SHP77 (cell line): ENCODE data around the gene MTERF1.
"Not testable (repeated sequence)": the region's sequence is repeated elsewhere in the genome, so short reads cannot be mapped to it uniquely, and the experiment has no call there.

Experiments
- DNase-seq, 2 experiments: peaks; one replicate each; lab custom pipeline; 2025; lab: John Stamatoyannopoulos, UW

The MTERF1 gene

GRCh38 chr7:91883676-91884362 is 3.3 kb upstream of the MTERF1 start:
- no peak for DNase-seq

- no peak for DNase-seq
Measured at GRCh38 chr7:91880016-91880412, 488 bp downstream of the MTERF1 start.

GRCh38 chr7:91876391-91877133 is 3.9 kb downstream of the MTERF1 start:
- DNase-seq: no peak

GRCh38 chr7:91875851-91876250 is 4.7 kb downstream of the MTERF1 start:
- DNase-seq: no peak

- no peak for DNase-seq
Measured at GRCh38 chr7:91872928-91873327, 7.6 kb downstream of the MTERF1 start.

GRCh38 chr7:91872069-91872468 is 8.4 kb downstream of the MTERF1 start:
- DNase-seq: no peak

GRCh38 chr7:91869661-91870060 is 10.8 kb downstream of the MTERF1 start:
- no peak for DNase-seq

GRCh38 chr7:91866599-91867148 is 13.8 kb downstream of the MTERF1 start:
- no peak for DNase-seq

- no peak for DNase-seq
Measured at GRCh38 chr7:91865511-91865910, 15.0 kb downstream of the MTERF1 start.

- DNase-seq: not testable (repeated sequence)
Measured at GRCh38 chr7:91864604-91865003, 15.9 kb downstream of the MTERF1 start.

- no peak for DNase-seq
Measured at GRCh38 chr7:91864070-91864469, 16.4 kb downstream of the MTERF1 start.

- no peak for DNase-seq
Measured at GRCh38 chr7:91852263-91852741, 28.2 kb downstream of the MTERF1 start.

GRCh38 chr7:91850455-91850854 is 30.0 kb downstream of the MTERF1 start:
- no peak for DNase-seq

- DNase-seq: no peak
Measured at GRCh38 chr7:91847876-91848588, 32.5 kb downstream of the MTERF1 start.

- DNase-seq: no peak
Measured at GRCh38 chr7:91847231-91847630, 33.3 kb downstream of the MTERF1 start.

- DNase-seq: no peak
Measured at GRCh38 chr7:91846436-91846835, 34.1 kb downstream of the MTERF1 start.

- DNase-seq: no peak
Measured at GRCh38 chr7:91843831-91844230, 36.7 kb downstream of the MTERF1 start.

- DNase-seq: no peak
Measured at GRCh38 chr7:91838439-91838838, 42.1 kb downstream of the MTERF1 start.

GRCh38 chr7:91837397-91838070 is 43.0 kb downstream of the MTERF1 start:
- DNase-seq: no peak

- peak in 1 of 2 experiments; percentile 36 for DNase-seq
Measured at GRCh38 chr7:91835826-91836368, 44.6 kb downstream of the MTERF1 start.

GRCh38 chr7:91835091-91835825 is 45.2 kb downstream of the MTERF1 start:
- no peak for DNase-seq
